PFSK-1 (cell line): ENCODE results near the gene LAMA3.

Source experiments
- FOXP2 ChIP-seq: optimal IDR thresholded peaks from 2 replicates; pipeline ENCODE3; 2011; ENCODE audit warnings: borderline replicate concordance, control low read depth, inconsistent platforms; ENCODE audit not compliant: insufficient read depth; ENCODE audit errors: extremely low read length, extremely low read depth
- POLR2AphosphoS5 ChIP-seq: IDR thresholded peaks from 2 replicates; pipeline ENCODE4 v1.6.1; 2012; ENCODE audit warnings: low read depth, mild to moderate bottlenecking, control low read depth, low read length, moderate library complexity
- REST ChIP-seq, 2 experiments: IDR thresholded peaks; 2 replicates each; pipeline versions ENCODE4 v1.6.1 to v1.8.0; 2011 to 2012; ENCODE audit warnings: low read depth in 2 of 2, low read length in 2 of 2, control low read depth in 1 of 2, inconsistent platforms in 1 of 2, mild to moderate bottlenecking in 1 of 2, moderate library complexity in 1 of 2; ENCODE audit not compliant: insufficient read depth in 1 of 2
- SIN3A ChIP-seq: IDR thresholded peaks from 2 replicates; pipeline ENCODE4 v1.6.1; 2012; ENCODE audit warnings: mild to moderate bottlenecking, low read length, moderate library complexity, borderline replicate concordance; ENCODE audit not compliant: insufficient read depth
- TAF1 ChIP-seq: IDR thresholded peaks from 2 replicates; pipeline ENCODE4 v1.6.1; 2012; ENCODE audit warnings: low read length, control low read depth, borderline replicate concordance; ENCODE audit not compliant: insufficient read depth

GRCh38 chr18:23912356-23912755 lies 223.1 kb downstream of the LAMA3 start:
- TF ChIP-seq POLR2AphosphoS5 (no peak), TAF1 (no peak), SIN3A (no peak), REST (IDR thresholded peaks at IDR 0.05; ENCODE audit: insufficient read depth in 1 of 2, low read depth in 2 of 2, low read length in 2 of 2) (no peak), FOXP2 (no peak)
